Measurements from ENCODE around the gene TMEM50A. TPM values are rescaled to one million over a fixed set of nuclear protein-coding genes. Genes with fewer than 3 reads are reported as not detected.

Gene TMEM50A
- total RNA-seq, 1 experiment from 2014 or later: 88.3 TPM

- BruUV-seq (replicated peaks): no TSS peak
- no peaks in the 10 kb centered on the region for H3K9me3 Mint-ChIP-seq (ENCODE audit: unreplicated experiment)
- no peaks in the 10 kb centered on the region for H3K27me3 Mint-ChIP-seq (ENCODE audit: insufficient read depth, unreplicated experiment)
- no peak for TF ChIP-seq CTCF (IDR thresholded peaks at IDR 0.05; ENCODE audit: unreplicated experiment)
- POLR2A ChIA-PET: interaction anchor here (0.7 to 1.1 kb wide), 3 partner anchors 10 to 1714 kb away, joined by 3 to 5 read pairs (median 3); no protein-coding TSS in a partner anchor
- DNase-seq (ENCODE audit: unreplicated experiment): no peak
- no peak overlapping the region for H3K27ac Mint-ChIP-seq (ENCODE audit: low read depth, unreplicated experiment)
- H3K36me3 Mint-ChIP-seq (ENCODE audit: insufficient read depth, unreplicated experiment): peaks cover 57% of the 10 kb centered on the region
- no peak overlapping the region for H3K4me3 Mint-ChIP-seq (ENCODE audit: unreplicated experiment)
- intact Hi-C loops (cut with micrococcal nuclease): no loop called here
- H3K4me1 Mint-ChIP-seq (ENCODE audit: insufficient read depth, unreplicated experiment): peaks cover 13% of the 10 kb centered on the region
- CTCF ChIA-PET: no interaction called here
Observed at GRCh38 chr1:25349606-25350005, 11.5 kb downstream of the TMEM50A start.

DNA sequence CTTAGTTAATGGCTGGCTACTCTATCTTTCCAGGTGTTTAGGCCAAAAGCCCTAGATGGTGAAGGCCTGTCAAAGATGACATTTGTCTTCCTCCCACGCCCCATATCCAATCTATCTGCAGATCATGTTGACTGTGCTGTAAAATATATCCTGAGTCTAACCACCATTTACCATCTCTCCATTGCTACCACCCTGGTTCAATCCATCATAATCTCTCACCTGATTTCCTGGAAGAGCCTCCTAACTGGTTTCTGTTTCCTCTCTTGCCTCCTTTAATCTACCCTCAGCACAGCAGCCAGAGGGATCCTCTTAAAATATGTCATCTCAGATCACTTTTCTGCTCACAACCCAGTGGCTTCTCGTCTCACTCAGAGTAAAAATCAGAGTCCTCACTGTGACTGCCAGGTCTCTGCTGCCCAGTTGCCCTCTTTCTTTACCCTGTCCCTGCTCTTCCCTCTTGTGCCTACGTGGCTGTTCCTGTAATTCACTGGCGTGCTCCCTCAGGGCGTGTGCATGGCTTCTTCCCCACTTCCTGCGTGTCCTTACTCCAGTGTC lies 17.8 kb downstream of the TMEM50A start:
- H3K4me1 Mint-ChIP-seq (ENCODE audit: insufficient read depth, unreplicated experiment): peaks cover 18% of the 10 kb centered on the region
- no peak for DNase-seq (ENCODE audit: unreplicated experiment)
- H3K36me3 Mint-ChIP-seq (ENCODE audit: insufficient read depth, unreplicated experiment): peaks cover 78% of the 10 kb centered on the region
- ChIA-PET CTCF (no interaction called here), POLR2A (interaction anchor here (0.5 to 1.1 kb wide), 4 partner anchors 116 to 1372 kb away, joined by 3 to 5 read pairs (median 4); no protein-coding TSS in a partner anchor)
- no peak for TF ChIP-seq CTCF (IDR thresholded peaks at IDR 0.05; ENCODE audit: unreplicated experiment)
- no peaks in the 10 kb centered on the region for H3K9me3 Mint-ChIP-seq (ENCODE audit: unreplicated experiment)
- H3K4me3 Mint-ChIP-seq (ENCODE audit: unreplicated experiment): no peak overlapping the region
- no peaks in the 10 kb centered on the region for H3K27me3 Mint-ChIP-seq (ENCODE audit: insufficient read depth, unreplicated experiment)
- peak overlapping the region; percentile 52 for H3K27ac Mint-ChIP-seq (ENCODE audit: low read depth, unreplicated experiment)
- intact Hi-C loops (cut with micrococcal nuclease): no loop called here
- BruUV-seq (replicated peaks): no TSS peak

GRCh38 chr1:25356441-25356840 lies 18.3 kb downstream of the TMEM50A start:
- H3K9me3 Mint-ChIP-seq (ENCODE audit: unreplicated experiment): no peaks in the 10 kb centered on the region
- peaks cover 81% of the 10 kb centered on the region for H3K36me3 Mint-ChIP-seq (ENCODE audit: insufficient read depth, unreplicated experiment)
- peak overlapping the region; percentile 52 for H3K27ac Mint-ChIP-seq (ENCODE audit: low read depth, unreplicated experiment)

GRCh38 chr1:25356848-25357247 lies 18.7 kb downstream of the TMEM50A start:
- CTCF ChIA-PET: no interaction called here
- DNase-seq (ENCODE audit: unreplicated experiment): peak; percentile 41
- H3K4me1 Mint-ChIP-seq (ENCODE audit: insufficient read depth, unreplicated experiment): peaks cover 18% of the 10 kb centered on the region
- BruUV-seq (replicated peaks): no TSS peak
- H3K27ac Mint-ChIP-seq (ENCODE audit: low read depth, unreplicated experiment): peak overlapping the region; percentile 52
- peaks cover 86% of the 10 kb centered on the region for H3K36me3 Mint-ChIP-seq (ENCODE audit: insufficient read depth, unreplicated experiment)
- intact Hi-C loops (cut with micrococcal nuclease): no loop called here
- H3K9me3 Mint-ChIP-seq (ENCODE audit: unreplicated experiment): no peaks in the 10 kb centered on the region
- TF ChIP-seq CTCF (IDR thresholded peaks at IDR 0.05; ENCODE audit: unreplicated experiment): no peak
- no peak overlapping the region for H3K4me3 Mint-ChIP-seq (ENCODE audit: unreplicated experiment)
- POLR2A ChIA-PET: interaction anchor here (0.6 to 1.1 kb wide), 4 partner anchors 117 to 1021 kb away, joined by 3 to 5 read pairs (median 4); no protein-coding TSS in a partner anchor
- no peaks in the 10 kb centered on the region for H3K27me3 Mint-ChIP-seq (ENCODE audit: insufficient read depth, unreplicated experiment)

More at GRCh38 chr1:25356441-25356840, 18.3 kb downstream of the TMEM50A start:
- POLR2A ChIA-PET: interaction anchor here (0.5 to 1.1 kb wide), 6 partner anchors 116 to 1371 kb away, joined by 3 to 5 read pairs (median 3); no protein-coding TSS in a partner anchor
- DNase-seq (ENCODE audit: unreplicated experiment): no peak
- no peaks in the 10 kb centered on the region for H3K27me3 Mint-ChIP-seq (ENCODE audit: insufficient read depth, unreplicated experiment)
- intact Hi-C loops (cut with micrococcal nuclease): no loop called here
- no peak overlapping the region for H3K4me3 Mint-ChIP-seq (ENCODE audit: unreplicated experiment)
- peaks cover 18% of the 10 kb centered on the region for H3K4me1 Mint-ChIP-seq (ENCODE audit: insufficient read depth, unreplicated experiment)
- CTCF ChIA-PET: no interaction called here
- TF ChIP-seq CTCF (IDR thresholded peaks at IDR 0.05; ENCODE audit: unreplicated experiment): no peak
- no TSS peak for BruUV-seq (replicated peaks)
